GM19397 (cell line): ENCODE results near the gene SETD5.
"Not testable (repeated sequence)": the region's sequence is repeated elsewhere in the genome, so short reads cannot be mapped to it uniquely, and the experiment has no call there.

Source experiments
- ATAC-seq: cut with Tn5 transposase; IDR thresholded peaks from one replicate; pipeline ENCODE4 v1.9.1; 2021; ENCODE audit warnings: mild to moderate bottlenecking, moderate library complexity; ENCODE audit not compliant: unreplicated experiment

SETD5 gene

DNA sequence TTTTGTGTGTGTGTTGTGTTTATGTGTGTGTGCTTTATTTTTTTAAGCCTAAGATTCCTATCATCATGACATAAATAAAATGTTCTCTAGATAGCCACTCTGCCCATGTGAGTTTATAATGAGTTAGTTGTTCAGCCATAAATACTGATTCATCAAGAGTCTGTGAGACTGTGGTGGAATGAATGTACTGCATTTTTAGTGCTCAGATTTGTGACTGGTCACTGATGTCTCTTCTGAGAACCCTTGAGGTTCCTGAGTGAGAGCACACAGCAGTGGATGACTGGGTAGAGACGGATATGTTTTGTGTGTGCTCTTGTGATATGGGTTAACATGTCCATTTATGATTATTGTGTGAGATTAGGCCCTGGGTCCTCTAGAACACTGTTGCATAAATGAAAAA is 51.2 kb downstream of the SETD5 start:
- no peak for ATAC-seq

- no peak for ATAC-seq
Measured at GRCh38 chr3:9450126-9450525, 52.7 kb downstream of the SETD5 start.

- ATAC-seq: no peak
Measured at GRCh38 chr3:9450991-9451390, 53.6 kb downstream of the SETD5 start.

- no peak for ATAC-seq
Measured at GRCh38 chr3:9452417-9452816, 55.0 kb downstream of the SETD5 start.

DNA sequence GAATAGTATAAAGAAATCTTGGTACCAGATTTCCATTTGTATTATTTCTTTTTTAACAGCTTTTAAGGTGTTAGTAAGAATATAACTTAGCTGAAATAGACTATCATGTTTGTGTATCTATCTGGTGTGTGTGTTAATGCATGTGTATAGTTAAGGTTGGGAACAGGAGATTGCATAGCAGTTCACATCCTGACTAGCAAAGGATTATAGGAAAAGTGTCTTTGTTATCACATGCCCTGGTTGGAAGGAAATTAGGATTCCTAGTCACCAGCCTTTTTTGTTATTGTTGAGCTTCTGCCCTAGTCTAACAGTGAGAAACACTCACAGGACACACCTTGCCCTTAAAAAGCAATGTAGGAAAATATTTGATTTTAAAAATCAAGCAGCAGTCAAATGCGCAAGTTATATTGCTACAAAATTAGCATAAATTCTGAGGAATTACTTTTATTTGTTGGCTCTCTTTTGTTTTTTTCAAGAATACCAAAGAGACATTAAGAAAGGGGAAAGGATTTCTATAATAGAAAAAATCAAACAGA is 58.2 kb downstream of the SETD5 start:
- no peak for ATAC-seq

- ATAC-seq: no peak
Measured at GRCh38 chr3:9467451-9467850, 70.0 kb downstream of the SETD5 start.

DNA sequence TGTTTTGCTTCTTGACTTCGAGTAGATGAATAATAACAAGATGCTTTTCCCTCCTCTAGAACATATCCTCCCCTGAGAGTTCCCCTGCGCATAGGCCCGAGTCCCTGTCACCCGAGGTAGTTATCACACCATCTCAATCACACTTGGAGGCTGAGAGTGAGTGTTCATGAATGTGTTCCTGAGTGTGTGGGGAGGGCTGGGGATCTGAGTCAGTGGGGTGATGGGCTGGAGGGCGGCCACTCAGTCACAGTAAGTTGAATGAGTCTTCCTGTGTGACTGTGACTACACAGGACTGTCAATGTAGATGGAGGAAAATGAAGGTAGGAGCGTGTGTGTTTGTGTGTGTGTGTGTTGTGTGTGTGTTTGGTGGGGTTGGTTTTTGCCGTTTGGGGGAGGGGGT is 71.0 kb downstream of the SETD5 start:
- no peak for ATAC-seq

GRCh38 chr3:9469986-9470385 is 72.6 kb downstream of the SETD5 start:
- ATAC-seq: no peak

- no peak for ATAC-seq
Measured at GRCh38 chr3:9473496-9474065, 76.2 kb downstream of the SETD5 start.

DNA sequence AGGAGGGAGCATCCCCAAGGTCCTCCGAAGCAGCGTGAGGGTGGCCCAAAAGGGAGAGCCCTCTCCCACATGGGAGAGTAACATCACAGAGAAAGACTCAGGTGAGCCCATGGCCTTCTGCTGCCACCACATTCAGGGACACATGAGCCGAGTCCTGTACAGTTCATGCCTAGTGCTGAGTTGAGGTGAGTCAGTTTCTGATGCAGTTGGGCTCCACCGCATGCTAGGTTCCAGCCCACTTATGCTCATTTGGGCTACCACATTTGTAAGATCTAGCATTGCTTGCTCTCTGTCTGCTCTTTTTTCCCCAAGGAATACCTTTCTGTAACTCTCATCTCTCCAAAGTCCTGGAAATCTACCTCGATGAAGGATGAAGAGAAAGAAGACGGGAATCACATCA is 77.1 kb downstream of the SETD5 start:
- no peak for ATAC-seq

DNA sequence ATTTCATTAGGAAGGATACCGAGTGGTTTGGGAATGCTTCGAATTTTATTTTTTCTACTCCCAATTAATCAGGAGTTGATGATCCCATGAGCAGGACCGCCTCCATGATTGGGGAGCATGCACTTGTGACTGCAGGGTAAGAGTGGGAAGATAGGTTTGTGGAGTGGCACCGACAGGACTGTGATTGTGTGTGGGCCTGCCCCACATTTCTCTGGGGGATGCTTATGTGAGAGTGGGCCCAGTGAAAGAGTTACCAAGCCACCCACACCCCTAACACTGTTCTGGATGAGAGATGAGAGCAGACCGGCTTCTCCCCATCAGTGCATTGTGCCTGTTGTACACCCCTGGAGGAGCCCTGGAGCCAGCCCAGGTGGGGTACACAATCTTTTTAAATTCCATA is 79.5 kb downstream of the SETD5 start:
- no peak for ATAC-seq

DNA sequence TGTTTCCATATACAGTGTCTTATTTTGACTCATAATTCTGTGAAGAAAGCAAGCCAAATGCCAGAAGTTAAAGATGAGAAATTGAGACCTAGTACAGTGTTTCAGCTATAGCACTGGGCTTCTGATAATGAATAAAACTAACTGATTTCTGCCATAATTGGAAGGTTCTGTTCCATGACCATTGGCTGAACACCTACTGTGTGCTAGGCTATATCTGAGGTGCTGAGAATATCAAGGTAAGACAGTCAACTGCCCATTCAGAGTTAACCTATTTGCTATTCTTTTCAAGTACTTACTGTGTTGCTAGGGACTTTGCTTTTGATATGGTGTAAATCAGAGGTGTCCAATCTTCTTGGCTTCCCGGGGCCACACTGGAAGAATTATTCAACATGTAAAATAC is 82.8 kb downstream of the SETD5 start:
- ATAC-seq: no peak

DNA sequence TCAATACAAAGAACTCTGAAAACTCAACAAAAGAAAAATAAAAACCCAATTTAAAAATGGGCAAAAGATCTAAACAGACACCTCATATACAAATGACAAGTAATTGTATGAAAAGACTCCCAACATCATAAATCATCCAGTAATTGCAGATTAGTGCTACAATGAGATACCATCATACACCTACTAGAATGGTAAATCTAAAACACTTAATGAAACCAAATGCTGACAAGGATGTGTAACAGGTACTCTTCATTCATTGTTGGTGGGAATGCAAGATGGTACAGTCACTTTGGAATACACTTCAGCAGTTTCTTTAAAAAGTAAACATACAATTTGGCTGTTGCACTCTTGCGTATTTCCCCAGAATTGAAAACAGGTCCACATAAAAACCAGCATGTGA is 87.8 kb downstream of the SETD5 start:
- no peak for ATAC-seq

DNA sequence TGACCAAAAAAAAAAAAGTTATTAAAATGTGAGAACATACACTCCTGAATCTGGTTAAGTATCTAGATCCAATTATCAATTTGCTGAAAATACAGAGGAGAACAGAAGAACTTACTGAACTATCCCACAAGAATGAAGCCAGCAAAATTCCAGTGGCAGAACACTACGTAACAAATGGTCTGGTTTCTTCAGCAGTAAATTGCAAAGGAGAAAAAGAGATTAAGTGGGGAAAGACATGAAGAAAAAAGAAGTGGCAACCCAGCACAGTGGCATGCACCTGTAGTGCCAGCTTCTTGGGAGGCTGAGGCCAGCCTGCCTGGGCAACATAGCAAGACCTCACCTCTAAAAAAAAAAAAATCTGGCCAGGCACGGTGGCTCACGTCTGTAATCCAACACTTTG is 94.1 kb downstream of the SETD5 start:
- ATAC-seq: no peak

DNA sequence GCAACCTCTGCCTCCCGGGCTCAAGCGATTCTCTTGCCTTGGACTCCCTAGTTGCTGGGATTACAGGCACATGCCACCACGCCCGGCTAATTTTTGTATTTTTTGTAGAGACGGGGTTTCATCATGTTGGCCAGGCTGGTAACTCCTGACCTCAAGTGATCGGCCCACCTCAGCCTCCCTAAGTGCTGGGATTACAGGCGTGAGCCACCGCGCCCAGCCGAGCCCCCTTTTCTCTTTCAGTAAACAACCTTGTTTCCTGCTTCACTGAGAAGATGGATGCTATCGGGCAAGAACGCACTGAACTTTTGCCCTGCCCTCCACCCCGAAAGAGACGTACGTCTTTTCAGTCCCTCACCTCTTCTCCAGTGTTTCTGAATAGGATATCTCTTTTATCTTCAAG is 96.6 kb downstream of the SETD5 start:
- ATAC-seq: not testable (repeated sequence)

- ATAC-seq: no peak
Measured at GRCh38 chr3:9496893-9497292, 99.5 kb downstream of the SETD5 start.

- ATAC-seq: no peak
Measured at GRCh38 chr3:9497821-9498565, 100.6 kb downstream of the SETD5 start.

DNA sequence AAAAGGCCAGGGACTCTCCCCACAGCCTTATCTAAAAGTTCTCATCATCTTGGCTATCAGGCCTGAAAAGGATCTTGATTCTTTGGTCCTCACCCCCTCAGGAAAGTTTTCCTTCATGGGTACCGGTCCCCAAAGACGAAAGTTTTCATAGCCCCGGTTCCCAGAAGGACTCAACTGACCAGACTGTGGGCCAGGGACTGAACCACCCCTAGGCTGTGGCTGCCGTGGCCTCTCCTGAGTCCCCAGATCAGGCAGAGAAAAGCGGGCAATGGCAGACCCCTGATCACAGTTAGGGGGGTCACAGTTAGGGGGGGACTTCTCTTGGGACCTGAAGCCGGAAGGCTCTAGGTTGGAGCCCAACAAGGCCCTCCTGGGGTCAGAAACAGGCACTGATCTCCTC is 101.4 kb downstream of the SETD5 start:
- ATAC-seq: no peak

- no peak for ATAC-seq
Measured at GRCh38 chr3:9499455-9500107, 102.2 kb downstream of the SETD5 start.

DNA sequence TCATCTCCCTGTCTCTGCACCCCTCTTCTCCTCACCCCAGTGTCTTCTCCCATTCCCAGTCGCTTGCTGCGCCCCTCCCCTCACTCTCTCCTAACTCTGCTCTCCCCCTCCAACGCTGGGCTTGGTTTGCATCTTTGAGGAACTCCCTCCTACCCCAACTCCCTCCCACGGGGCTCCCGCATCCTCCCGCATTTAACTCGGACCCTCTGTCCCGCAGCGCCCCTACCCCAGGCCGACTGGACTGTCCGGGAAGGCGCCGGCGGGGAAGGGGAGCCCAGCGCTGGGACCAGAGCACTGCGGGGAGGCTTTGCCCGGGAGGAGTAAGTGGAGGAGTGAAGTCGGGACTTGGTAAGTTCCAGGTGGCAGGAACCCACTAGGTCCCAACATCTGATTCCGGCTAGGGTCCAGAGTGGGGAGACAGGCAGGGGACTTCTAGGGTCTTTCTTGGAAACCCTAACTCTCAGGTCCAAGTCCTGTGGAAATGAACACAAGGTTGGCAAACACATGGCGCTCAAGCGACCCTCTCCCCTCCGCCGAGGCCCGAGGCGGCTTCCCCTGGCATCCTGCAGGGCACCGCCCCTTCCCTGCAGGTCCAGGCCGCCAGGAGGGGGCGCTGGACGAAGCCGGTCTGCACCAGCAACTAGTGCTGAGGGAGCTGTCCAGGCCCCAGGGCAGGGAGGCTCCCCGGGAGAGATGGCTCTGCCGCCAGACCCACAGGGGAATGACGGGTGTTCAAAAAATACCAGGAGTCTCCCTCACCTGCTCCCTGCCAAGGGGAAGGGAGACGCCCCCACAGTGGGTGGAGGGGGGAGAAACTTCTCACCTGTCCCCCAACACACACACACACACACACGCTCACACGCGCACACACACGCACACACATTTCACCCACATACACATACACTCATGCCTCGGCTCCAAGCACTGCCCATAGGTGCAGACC is 103.0 kb downstream of the SETD5 start:
- no peak for ATAC-seq

DNA sequence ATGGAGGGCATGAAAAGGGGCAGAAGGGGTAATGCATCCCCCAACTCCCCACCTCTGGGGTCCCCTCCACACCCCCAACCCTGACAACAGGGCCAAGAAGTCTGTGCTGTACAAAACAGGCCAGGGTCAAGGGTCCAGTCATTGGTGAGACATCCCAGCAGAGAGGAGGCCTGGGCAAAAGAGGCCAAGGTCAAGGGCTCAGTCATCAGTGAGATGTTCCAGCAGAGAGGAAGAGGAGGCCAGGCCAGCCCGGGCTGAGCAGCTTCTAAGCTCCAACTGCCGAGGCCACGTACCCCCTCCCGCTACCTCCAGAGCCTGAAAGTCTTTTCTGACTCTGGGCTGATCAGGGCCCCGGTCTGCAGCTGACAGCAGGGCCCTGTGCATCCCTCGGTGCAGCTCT is 103.8 kb downstream of the SETD5 start:
- ATAC-seq: no peak
